Activated naive CD4-positive, alpha-beta T cell treated with anti-CD3 and anti-CD28 coated beads, Interleukin-2, amount 50 U/mL, for 16 hours (primary cell): Measurements from ENCODE around the gene PRR16.

Experiments
- DNase-seq: peaks from one replicate; pipeline ENCODE4 v3.0.0-alpha.2; 2020

PRR16 gene

GRCh38 chr5:120518581-120518980 lies 54.5 kb downstream of the PRR16 start:
- DNase-seq, result no peak

- DNase-seq, result no peak
Observed at GRCh38 chr5:120527251-120527650, 63.2 kb downstream of the PRR16 start.

- no peak for DNase-seq
Observed at GRCh38 chr5:120528609-120529008, 64.5 kb downstream of the PRR16 start.

- no peak for DNase-seq
Observed at GRCh38 chr5:120529386-120529785, 65.3 kb downstream of the PRR16 start.

GRCh38 chr5:120531215-120531614 lies 67.1 kb downstream of the PRR16 start:
- DNase-seq, result no peak

- no peak for DNase-seq
Observed at GRCh38 chr5:120532835-120533234, 68.7 kb downstream of the PRR16 start.

- no peak for DNase-seq
Observed at GRCh38 chr5:120533581-120533980, 69.5 kb downstream of the PRR16 start.

GRCh38 chr5:120535900-120536299 lies 71.8 kb downstream of the PRR16 start:
- DNase-seq, result no peak

GRCh38 chr5:120538149-120538548 lies 74.0 kb downstream of the PRR16 start:
- no peak for DNase-seq

GRCh38 chr5:120538644-120539043 lies 74.5 kb downstream of the PRR16 start:
- DNase-seq, result no peak

- no peak for DNase-seq
Observed at GRCh38 chr5:120539471-120539870, 75.4 kb downstream of the PRR16 start.

GRCh38 chr5:120540097-120540496 lies 76.0 kb downstream of the PRR16 start:
- no peak for DNase-seq

- no peak for DNase-seq
Observed at GRCh38 chr5:120544043-120544442, 79.9 kb downstream of the PRR16 start.

GRCh38 chr5:120545007-120545406 lies 80.9 kb downstream of the PRR16 start:
- no peak for DNase-seq

- DNase-seq, result no peak
Observed at GRCh38 chr5:120545951-120546350, 81.9 kb downstream of the PRR16 start.

- DNase-seq, result no peak
Observed at GRCh38 chr5:120546922-120547321, 82.8 kb downstream of the PRR16 start.

- no peak for DNase-seq
Observed at GRCh38 chr5:120550358-120550757, 86.3 kb downstream of the PRR16 start.

GRCh38 chr5:120552638-120553037 lies 88.5 kb downstream of the PRR16 start:
- DNase-seq, result no peak

- no peak for DNase-seq
Observed at GRCh38 chr5:120555345-120555744, 91.2 kb downstream of the PRR16 start.

GRCh38 chr5:120564013-120564412 lies 99.9 kb downstream of the PRR16 start:
- DNase-seq, result no peak

GRCh38 chr5:120567066-120567465 lies 103.0 kb downstream of the PRR16 start:
- DNase-seq, result no peak

GRCh38 chr5:120567921-120568320 lies 103.8 kb downstream of the PRR16 start:
- DNase-seq, result no peak

GRCh38 chr5:120568711-120569110 lies 104.6 kb downstream of the PRR16 start:
- no peak for DNase-seq

- no peak for DNase-seq
Observed at GRCh38 chr5:120576588-120576987, 112.5 kb downstream of the PRR16 start.

GRCh38 chr5:120582635-120583034 lies 118.5 kb downstream of the PRR16 start:
- DNase-seq, result no peak

- DNase-seq, result no peak
Observed at GRCh38 chr5:120586646-120587045, 122.5 kb downstream of the PRR16 start.
